Activated CD8-positive, alpha-beta T cell treated with anti-CD3 and anti-CD28 coated beads, Interleukin-2, amount 10 ng/mL, durations not matched to agents 7 days and 5 days (primary cell): ENCODE data around the gene SSNA1. TPM values are rescaled to one million over a fixed set of nuclear protein-coding genes. Genes with fewer than 3 reads are reported as not detected.

Source experiments
- ATAC-seq: fragments of 150-1000 bp; cut with Tn5 transposase; one replicate; pipeline ENCODE4 v1.10.0; 2021; ENCODE audit warnings: moderate library complexity
- CTCF ChIA-PET: fragments of 350-600 bp; sonication (Branson Sonifier 250); formaldehyde crosslinking; loops from one replicate; lab custom pipeline; 2021; ENCODE audit warnings: antibody characterized with exemption; lab: Charles Lee
- POLR2A ChIA-PET: fragments of 350-600 bp; sonication (Branson Sonifier 250); formaldehyde crosslinking; loops from one replicate; lab custom pipeline; 2021; ENCODE audit warnings: antibody characterized with exemption; lab: Charles Lee
- DNase-seq: peaks from one replicate; pipeline ENCODE4 v3.0.0-alpha.2; 2020
- H3K27ac Mint-ChIP-seq: one replicate; pipeline ENCODE4 v1.8.0; 2021; ENCODE audit warnings: mild to moderate bottlenecking, mixed read lengths
- H3K27me3 Mint-ChIP-seq: one replicate; pipeline ENCODE4 v1.8.0; 2021; ENCODE audit warnings: low read depth, mixed read lengths
- H3K36me3 Mint-ChIP-seq: one replicate; pipeline ENCODE4 v1.8.0; 2021; ENCODE audit warnings: low read depth, mixed read lengths
- H3K4me1 Mint-ChIP-seq: one replicate; pipeline ENCODE4 v1.8.0; 2021; ENCODE audit warnings: low read depth, mixed read lengths
- H3K4me3 Mint-ChIP-seq: one replicate; pipeline ENCODE4 v1.8.0; 2021; ENCODE audit warnings: mild to moderate bottlenecking, mixed read lengths
- H3K9me3 Mint-ChIP-seq: one replicate; pipeline ENCODE4 v1.8.0; 2022; ENCODE audit warnings: mixed read lengths; ENCODE audit not compliant: insufficient read depth
- total RNA-seq, 2 experiments: library from RNA; stranded (reverse); gene quantifications; one replicate each; pipeline ENCODE4 v1.2.3, GENCODE V29; 2021

SSNA1 gene
- total RNA-seq, 2 experiments from 2014 or later, result 88.2 to 90.0 TPM

DNA sequence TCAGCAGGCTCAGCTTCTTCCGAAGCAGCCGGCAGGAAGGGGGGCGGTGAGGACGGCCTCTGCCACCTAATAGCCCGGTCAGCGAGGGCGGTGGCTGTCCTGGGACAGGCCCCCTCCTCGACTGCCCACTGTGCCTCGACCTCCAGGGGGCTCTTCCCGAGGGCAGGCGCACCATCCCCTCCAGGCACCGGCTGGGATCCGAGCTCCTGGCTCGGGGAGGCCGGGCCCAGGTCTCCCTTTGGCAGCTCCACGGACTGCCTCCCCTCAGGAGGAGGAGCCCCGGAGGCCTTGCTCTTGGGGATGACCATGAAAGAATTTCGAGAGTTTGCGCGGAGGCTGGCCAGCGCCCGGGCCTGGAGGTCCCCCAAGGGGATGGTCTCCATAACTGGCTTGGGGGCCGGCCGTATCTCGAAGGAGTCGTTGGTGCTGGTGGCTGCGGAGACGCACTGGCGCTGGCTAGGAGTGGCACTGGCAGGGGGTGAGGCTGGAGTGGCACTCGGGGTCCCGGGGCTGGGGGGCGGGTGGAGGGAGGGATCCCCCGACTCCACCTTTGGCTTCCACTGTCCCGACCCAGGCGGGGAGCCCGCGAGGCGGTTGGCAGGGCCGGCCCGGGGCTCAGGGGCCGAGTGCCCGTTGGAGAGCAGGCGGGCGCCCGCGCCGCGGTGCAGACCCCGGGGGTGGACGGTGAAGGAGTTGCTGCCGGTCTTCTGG is 11.1 kb downstream of the SSNA1 start:
- Mint-ChIP-seq H3K9me3 (no peaks in the 10 kb centered on the region), H3K36me3 (peaks cover 6% of the 10 kb centered on the region), H3K27me3 (no peaks in the 10 kb centered on the region), H3K4me1 (peaks cover 38% of the 10 kb centered on the region), H3K4me3 (peak overlapping the region; percentile 72), H3K27ac (peak overlapping the region; percentile 55)
- POLR2A ChIA-PET, result interaction anchor here (2.0 to 3.4 kb wide), 2 partner anchors 11 to 70 kb away, joined by 5 to 27 read pairs; partner anchors contain the start of genes ANAPC2 and SSNA1
- CTCF ChIA-PET, result interaction anchor here (1.2 to 2.1 kb wide), 2 partner anchors 10 to 37 kb away, joined by 4 to 12 read pairs; partner anchors contain the start of genes ANAPC2 and SSNA1
- DNase-seq (no peak), ATAC-seq (no peak)

DNA sequence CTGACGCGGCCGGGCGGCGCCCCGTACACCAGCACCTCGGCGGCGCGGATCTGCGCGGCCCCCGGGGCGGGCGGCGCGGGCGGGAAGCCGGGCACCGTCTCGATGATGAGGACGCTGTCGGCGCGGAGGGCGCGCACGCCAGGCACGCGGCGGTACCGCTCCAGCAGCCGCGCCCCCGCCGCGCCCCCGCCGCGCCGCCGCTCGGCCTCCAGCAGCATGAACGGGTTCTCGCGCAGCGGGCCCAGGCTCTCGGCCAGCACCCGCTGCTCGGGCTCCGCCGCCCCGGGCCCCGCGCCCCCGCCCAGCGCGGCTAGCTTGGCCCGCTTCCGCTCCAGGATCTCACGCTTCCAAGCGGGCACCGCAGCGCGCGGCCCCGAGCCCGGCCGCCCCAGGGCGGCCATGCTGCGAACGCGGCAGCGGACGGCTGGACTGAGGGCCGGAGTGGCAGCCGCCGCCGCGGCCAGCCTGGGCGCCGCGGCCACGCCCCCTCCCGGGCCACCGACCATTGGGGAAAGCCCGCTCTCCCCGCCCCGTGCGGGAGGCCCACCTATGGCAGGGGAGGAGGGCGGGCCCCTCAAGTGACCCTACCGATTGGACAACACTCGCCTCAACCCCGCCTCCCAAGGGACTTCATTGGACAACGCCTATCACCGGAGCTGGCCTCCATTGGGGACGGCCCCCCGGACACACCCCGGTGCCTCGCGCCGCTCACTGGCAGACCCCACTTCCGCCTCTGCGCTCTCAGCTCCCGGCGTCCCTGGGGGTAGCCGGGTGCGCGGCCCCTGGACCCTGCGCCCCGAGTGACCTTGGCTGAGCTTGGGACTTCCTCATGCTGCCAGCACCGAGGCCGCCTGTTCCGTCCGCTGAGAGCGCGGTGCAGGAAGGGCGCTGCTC is 12.1 kb downstream of the SSNA1 start, which contains the start of gene TPRN:
Gene TPRN, minus strand, starts transcription at position 431 of the 894 bp plus-strand sequence. Its CDS starts 30 bp downstream, at position 401.
- Mint-ChIP-seq H3K9me3 (no peaks in the 10 kb centered on the region), H3K4me3 (peak within 1 kb of the TSS; percentile 86), H3K4me1 (peaks cover 39% of the 10 kb centered on the region), H3K27ac (peak within 1 kb of the TSS; percentile 86), H3K27me3 (no peaks in the 10 kb centered on the region), H3K36me3 (peaks cover 6% of the 10 kb centered on the region)
- ChIA-PET POLR2A (interaction anchor here (0.7 to 1.9 kb wide), 9 partner anchors 13 to 393 kb away, joined by 3 to 20 read pairs (median 4); partner anchors contain the start of genes ANAPC2, NELFB, SSNA1 and TUBB4B), CTCF (interaction anchor here (0.6 to 1.9 kb wide), 8 partner anchors 8 to 133 kb away, joined by 3 to 13 read pairs (median 4); partner anchors contain the start of genes ANAPC2 and SSNA1)
- DNase-seq, result peak; percentile 99
- ATAC-seq, result peak; percentile 97

DNA sequence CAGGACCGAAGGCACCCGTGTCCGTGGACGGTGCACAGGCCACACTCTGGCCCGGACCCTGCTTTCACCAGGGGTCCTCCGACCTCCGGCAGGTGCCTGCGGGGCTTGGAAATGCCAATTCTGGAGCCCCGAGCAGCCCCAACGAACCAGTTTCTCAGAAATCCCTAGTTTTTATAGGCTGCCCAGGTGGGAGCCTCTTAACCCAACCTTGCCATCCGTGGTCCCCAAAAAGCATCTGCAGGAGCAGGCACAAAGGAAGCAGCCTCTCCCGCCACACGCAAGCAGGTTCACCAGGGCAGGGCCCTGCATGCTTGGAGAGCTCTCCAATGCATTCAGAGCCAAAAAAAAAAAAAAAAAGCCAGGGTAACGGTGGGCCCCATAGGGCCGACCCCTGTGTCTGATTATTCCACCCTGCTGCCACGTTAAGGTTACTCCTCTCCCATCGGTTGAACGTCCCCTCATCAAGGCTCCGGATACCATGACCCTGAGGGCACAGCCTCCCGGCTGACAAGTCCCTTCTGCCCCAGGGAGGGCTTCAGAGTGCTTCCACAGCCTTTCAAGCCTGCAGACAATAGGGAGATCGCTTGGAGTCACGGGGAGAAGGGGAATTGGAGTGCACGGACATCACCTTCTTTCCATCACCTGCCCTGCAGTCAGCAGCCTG is 12.9 kb downstream of the SSNA1 start:
- CTCF ChIA-PET, result interaction anchor here (0.6 to 1.9 kb wide), 8 partner anchors 9 to 133 kb away, joined by 3 to 13 read pairs (median 4); partner anchors contain the start of genes ANAPC2 and SSNA1
- H3K4me3 Mint-ChIP-seq, result peak overlapping the region; percentile 86

DNA sequence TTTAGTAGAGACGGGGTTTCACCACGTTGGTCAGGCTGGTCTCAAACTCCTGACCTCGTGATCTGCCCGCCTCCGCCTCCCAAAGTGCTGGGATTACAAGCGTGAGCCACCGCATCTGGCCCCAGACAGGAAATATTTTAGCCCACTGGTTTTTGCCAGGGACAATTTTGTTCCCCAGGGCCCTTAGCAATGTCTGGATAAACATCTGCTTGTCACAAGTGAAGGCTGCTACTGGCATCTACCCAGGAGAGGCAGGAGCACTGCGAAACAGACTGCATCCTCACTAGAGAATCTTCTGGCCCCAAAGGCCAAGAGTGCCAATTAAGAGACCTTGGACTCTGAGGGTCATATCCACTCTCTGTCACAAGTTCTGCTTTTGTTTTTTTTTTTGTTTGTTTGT is 14.5 kb downstream of the SSNA1 start:
- ChIA-PET CTCF (interaction anchor here (0.9 to 1.1 kb wide), 2 partner anchors 24 to 34 kb away, joined by 3 read pairs; partner anchors contain the start of gene RNF224), POLR2A (interaction anchor here (1.0 kb wide), 1 partner anchor 14 kb away, joined by 3 read pairs; the partner anchor contains the start of genes ANAPC2 and SSNA1)
- ATAC-seq (no peak), DNase-seq (no peak)
- H3K27me3 Mint-ChIP-seq, result no peaks in the 10 kb centered on the region
- peaks cover 57% of the 10 kb centered on the region for H3K4me1 Mint-ChIP-seq
- no peak overlapping the region for H3K27ac Mint-ChIP-seq
- no peaks in the 10 kb centered on the region for H3K9me3 Mint-ChIP-seq
- H3K36me3 Mint-ChIP-seq, result peaks cover 20% of the 10 kb centered on the region
- no peak overlapping the region for H3K4me3 Mint-ChIP-seq

More for the DNA sequence above, 12.9 kb downstream of the SSNA1 start:
- peak overlapping the region; percentile 86 for H3K27ac Mint-ChIP-seq
- POLR2A ChIA-PET, result interaction anchor here (0.6 to 1.9 kb wide), 9 partner anchors 13 to 394 kb away, joined by 3 to 20 read pairs (median 4); partner anchors contain the start of genes ANAPC2, NELFB, SSNA1 and TUBB4B
- peaks cover 8% of the 10 kb centered on the region for H3K36me3 Mint-ChIP-seq
- DNase-seq (no peak), ATAC-seq (no peak)
- H3K9me3 Mint-ChIP-seq, result no peaks in the 10 kb centered on the region
- H3K27me3 Mint-ChIP-seq, result no peaks in the 10 kb centered on the region
- H3K4me1 Mint-ChIP-seq, result peaks cover 43% of the 10 kb centered on the region

DNA sequence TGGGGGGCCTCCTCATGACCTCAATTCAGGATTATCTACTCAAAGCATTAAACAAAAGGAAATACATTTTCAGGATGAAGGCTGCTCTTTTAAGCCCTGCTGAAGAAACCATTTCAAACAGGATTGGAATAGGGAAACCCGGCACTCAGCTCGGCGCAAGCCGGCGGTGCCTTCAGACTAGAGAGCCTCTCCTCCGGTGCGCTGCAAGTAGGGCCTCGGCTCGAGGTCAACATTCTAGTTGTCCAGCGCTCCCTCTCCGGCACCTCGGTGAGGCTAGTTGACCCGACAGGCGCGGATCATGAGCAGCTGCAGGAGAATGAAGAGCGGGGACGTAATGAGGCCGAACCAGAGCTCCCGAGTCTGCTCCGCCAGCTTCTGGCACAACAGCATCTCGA is 16.3 kb downstream of the SSNA1 start:
- H3K4me1 Mint-ChIP-seq, result peaks cover 51% of the 10 kb centered on the region
- peak overlapping the region; percentile 94 for H3K4me3 Mint-ChIP-seq
- ATAC-seq (no peak), DNase-seq (no peak)
- H3K27me3 Mint-ChIP-seq, result no peaks in the 10 kb centered on the region
- H3K27ac Mint-ChIP-seq, result peak overlapping the region; percentile 97
- ChIA-PET CTCF (interaction anchor here (0.9 to 1.8 kb wide), 7 partner anchors 16 to 302 kb away, joined by 3 to 7 read pairs (median 3); partner anchors contain the start of gene SSNA1), POLR2A (interaction anchor here (0.6 to 2.6 kb wide), 9 partner anchors 9 to 109 kb away, joined by 3 to 12 read pairs (median 4); partner anchors contain the start of genes RNF208 and SSNA1)
- peaks cover 31% of the 10 kb centered on the region for H3K36me3 Mint-ChIP-seq
- no peaks in the 10 kb centered on the region for H3K9me3 Mint-ChIP-seq

DNA sequence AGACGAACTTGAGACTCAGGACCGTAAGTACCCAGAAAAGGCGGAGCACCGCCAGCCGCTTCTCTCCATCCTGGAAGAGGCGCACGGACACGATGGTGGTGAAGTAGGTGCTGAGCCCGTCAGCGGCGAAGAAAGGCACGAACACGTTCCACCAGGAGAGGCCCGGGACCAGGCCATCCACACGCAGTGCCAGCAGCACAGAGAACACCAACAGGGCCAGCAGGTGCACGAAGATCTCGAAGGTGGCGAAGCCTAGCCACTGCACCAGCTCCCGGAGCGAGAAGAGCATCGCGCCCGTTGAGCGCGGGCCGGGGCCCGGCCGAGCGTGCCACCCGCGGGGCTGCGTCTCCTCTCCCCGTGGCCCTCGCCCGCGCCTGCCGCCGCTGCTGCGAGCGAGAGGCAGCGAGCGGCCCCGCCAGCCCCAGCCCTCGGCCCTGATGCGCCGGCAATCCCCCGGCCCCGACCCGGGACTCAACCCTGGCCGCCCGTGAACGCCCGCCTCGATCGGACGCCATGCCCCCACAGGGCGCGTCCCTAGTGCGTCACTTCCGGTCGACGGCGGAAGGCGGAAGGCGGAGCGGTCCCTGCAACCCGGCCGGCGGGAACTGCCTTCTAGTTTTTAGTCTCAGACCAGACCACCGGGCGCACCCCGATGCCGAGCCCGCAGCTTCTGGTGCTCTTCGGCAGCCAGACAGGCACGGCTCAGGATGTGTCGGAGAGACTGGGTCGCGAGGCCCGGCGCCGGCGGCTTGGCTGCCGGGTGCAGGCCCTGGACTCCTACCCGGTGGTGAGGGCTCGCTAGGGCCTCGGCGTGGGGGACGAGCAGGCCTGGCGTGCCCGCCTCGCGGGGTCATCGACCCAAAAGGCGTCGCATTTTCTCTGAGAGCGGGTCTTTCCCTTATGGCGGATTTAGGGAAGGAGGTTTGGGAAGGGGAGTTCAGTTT is 16.9 kb downstream of the SSNA1 start, which contains the start of the genes NDOR1 and TMEM203:
Gene NDOR1, plus strand, starts transcription at position 575 of the 944 bp plus-strand sequence. Its CDS starts 78 bp downstream, at position 653.
Gene TMEM203, minus strand, starts transcription at position 523 of the 944 bp plus-strand sequence. Its CDS starts 234 bp downstream, at position 289.
- peak; percentile 96 for DNase-seq
- POLR2A ChIA-PET, result interaction anchor here (0.7 to 2.6 kb wide), 10 partner anchors 10 to 110 kb away, joined by 4 to 12 read pairs (median 4); partner anchors contain the start of genes RNF208 and SSNA1
- Mint-ChIP-seq H3K9me3 (no peaks in the 10 kb centered on the region), H3K4me3 (peak within 1 kb of the TSS; percentile 94), H3K4me1 (peaks cover 51% of the 10 kb centered on the region), H3K36me3 (peaks cover 33% of the 10 kb centered on the region), H3K27ac (peak within 1 kb of the TSS; percentile 97), H3K27me3 (no peaks in the 10 kb centered on the region)
- peak; percentile 57 for ATAC-seq
- CTCF ChIA-PET, result interaction anchor here (0.9 to 1.8 kb wide), 7 partner anchors 17 to 303 kb away, joined by 3 to 7 read pairs (median 4); partner anchors contain the start of gene SSNA1

DNA sequence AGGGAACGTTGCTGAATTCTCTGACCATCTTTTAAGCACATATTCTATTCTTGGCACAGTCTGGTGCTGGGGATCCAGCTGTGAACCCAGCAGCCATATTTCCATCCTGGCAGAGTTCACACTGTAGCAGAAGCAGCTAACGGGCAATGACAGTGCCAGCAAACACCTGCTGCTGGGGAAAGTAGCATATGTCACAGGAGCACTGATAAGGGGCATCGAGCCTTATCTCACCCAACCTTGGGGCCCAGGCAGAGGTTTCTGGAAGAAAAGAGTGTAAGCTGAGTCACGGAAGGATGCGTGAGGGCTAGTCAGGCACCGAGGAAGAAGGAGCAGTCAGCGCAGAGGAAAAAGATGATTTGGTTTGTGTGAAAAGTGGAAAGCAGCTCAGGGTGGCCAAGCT is 18.1 kb downstream of the SSNA1 start:
- Mint-ChIP-seq H3K36me3 (peaks cover 37% of the 10 kb centered on the region), H3K9me3 (no peaks in the 10 kb centered on the region), H3K4me1 (peaks cover 44% of the 10 kb centered on the region), H3K27ac (peak overlapping the region; percentile 97), H3K27me3 (no peaks in the 10 kb centered on the region), H3K4me3 (peak overlapping the region; percentile 94)
- no peak for ATAC-seq
- DNase-seq, result no peak
- ChIA-PET CTCF (interaction anchor here (1.4 to 1.6 kb wide), 2 partner anchors 30 to 171 kb away, joined by 3 to 5 read pairs; no protein-coding TSS in a partner anchor), POLR2A (interaction anchor here (0.8 to 2.6 kb wide), 4 partner anchors 16 to 76 kb away, joined by 3 to 12 read pairs (median 6); partner anchors contain the start of gene RNF208)

DNA sequence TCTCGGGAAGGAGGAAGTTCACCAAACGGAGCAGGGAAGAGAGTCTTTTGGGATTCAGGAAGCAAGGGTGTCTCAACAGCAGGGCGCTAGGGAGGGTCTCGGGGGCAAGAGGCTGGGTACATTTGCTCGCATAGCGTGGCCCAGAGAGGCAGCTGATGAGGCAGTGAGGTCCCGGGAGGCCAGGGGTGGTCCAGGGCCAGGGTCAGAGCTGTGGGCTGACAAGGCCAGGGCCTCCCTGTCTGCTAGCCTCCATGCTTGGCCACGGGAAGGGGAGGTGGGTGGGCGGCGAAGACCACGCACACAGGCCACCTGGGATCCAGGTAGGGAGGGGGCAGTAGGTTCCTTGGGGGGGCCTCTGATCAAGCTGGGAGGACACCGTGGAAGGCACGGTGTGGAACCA is 23.1 kb downstream of the SSNA1 start:
- POLR2A ChIA-PET, result no interaction called here
- CTCF ChIA-PET, result no interaction called here
- Mint-ChIP-seq H3K36me3 (peaks cover 27% of the 10 kb centered on the region), H3K27me3 (no peaks in the 10 kb centered on the region), H3K27ac (no peak overlapping the region), H3K9me3 (no peaks in the 10 kb centered on the region), H3K4me3 (no peak overlapping the region), H3K4me1 (peaks cover 16% of the 10 kb centered on the region)
- DNase-seq (no peak), ATAC-seq (no peak)

DNA sequence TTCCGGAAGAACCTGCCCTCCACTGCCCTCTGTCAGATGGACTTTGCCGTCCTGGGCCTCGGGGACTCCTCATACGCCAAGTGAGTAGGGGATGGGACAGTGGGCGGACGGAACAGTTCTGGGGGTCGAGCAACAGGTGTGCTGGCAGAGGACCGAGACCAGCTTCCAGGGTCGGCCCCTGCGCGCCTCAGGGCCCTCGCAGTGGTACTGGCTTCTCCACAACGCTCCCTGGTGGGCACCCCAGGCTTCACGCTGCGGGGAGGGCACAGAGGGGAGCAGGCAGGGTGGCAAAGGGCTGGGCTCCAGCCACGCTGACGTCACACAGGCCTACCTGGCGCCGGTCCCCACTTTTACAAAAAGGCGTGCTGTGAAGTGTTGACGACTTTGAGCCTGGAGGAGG is 24.0 kb downstream of the SSNA1 start:
- ATAC-seq, result no peak
- POLR2A ChIA-PET, result no interaction called here
- Mint-ChIP-seq H3K36me3 (peaks cover 18% of the 10 kb centered on the region), H3K9me3 (no peaks in the 10 kb centered on the region), H3K27ac (no peak overlapping the region), H3K4me1 (peaks cover 6% of the 10 kb centered on the region), H3K27me3 (no peaks in the 10 kb centered on the region), H3K4me3 (no peak overlapping the region)
- CTCF ChIA-PET, result no interaction called here
- no peak for DNase-seq
